GM12873 (cell line): Measurements from ENCODE around the gene MYMK.

Source experiments
- CTCF ChIP-seq: IDR thresholded peaks from 2 replicates; pipeline ENCODE4 v1.5.1; 2012; ENCODE audit warnings: low read depth, mild to moderate bottlenecking, moderate library complexity, low read length, control low read depth; ENCODE audit not compliant: insufficient read depth; ENCODE audit errors: missing control alignments

MYMK gene

GRCh38 chr9:133470427-133470924 lies 54.3 kb downstream of the MYMK start:
- TF ChIP-seq CTCF, result no peak

GRCh38 chr9:133468777-133469421 lies 55.9 kb downstream of the MYMK start:
- TF ChIP-seq CTCF, result no peak

GRCh38 chr9:133468374-133468773 lies 56.4 kb downstream of the MYMK start:
- TF ChIP-seq CTCF, result no peak

- TF ChIP-seq CTCF, result no peak
These were observed 57.7 kb downstream of the MYMK start for GRCh38 chr9:133467101-133467500.

- TF ChIP-seq CTCF, result no peak
These were observed 58.8 kb downstream of the MYMK start for GRCh38 chr9:133465984-133466383.

- no peak for TF ChIP-seq CTCF
These were observed 60.1 kb downstream of the MYMK start for GRCh38 chr9:133464638-133465037.
